Left ventricle myocardium inferior (tissue), 1 donor: ENCODE data around the gene NRF1. TPM values are rescaled to one million over a fixed set of nuclear protein-coding genes. Genes with fewer than 3 reads are reported as not detected.
"Not testable (repeated sequence)": the region's sequence is repeated elsewhere in the genome, so short reads cannot be mapped to it uniquely, and the experiment has no call there.

Experiments used
- DNase-seq: peaks from one replicate; pipeline ENCODE4 v3.0.0-alpha.2; 2020
- H3K27ac ChIP-seq: fragments of 200-600 bp; replicated peaks from 2 replicates; pipeline ENCODE4 v1.8.0; 2021
- H3K27me3 ChIP-seq: fragments of 200-600 bp; 2 replicates; pipeline ENCODE4 v1.8.0; 2021; ENCODE audit warnings: low read depth
- H3K36me3 ChIP-seq: fragments of 200-600 bp; 2 replicates; pipeline ENCODE4 v1.8.0; 2021
- H3K4me1 ChIP-seq: fragments of 200-600 bp; 2 replicates; pipeline ENCODE4 v1.8.0; 2021
- H3K4me3 ChIP-seq: fragments of 200-600 bp; 2 replicates; pipeline ENCODE4 v1.8.0; 2021; ENCODE audit warnings: mild to moderate bottlenecking, moderate library complexity
- H3K9me3 ChIP-seq: fragments of 200-600 bp; replicated peaks from 2 replicates; pipeline ENCODE4 v1.8.0; 2021
- CTCF ChIP-seq: fragments of 200-600 bp; IDR thresholded peaks from 2 replicates; pipeline ENCODE4 v1.8.0; 2021; ENCODE audit warnings: antibody characterized with exemption, mild to moderate bottlenecking, borderline replicate concordance
- intact Hi-C: fragments of 100-400 bp; cut with micrococcal nuclease; formaldehyde crosslinking; loops from one replicate; pipeline ENCODE4 v1.11.0; 2022
- total RNA-seq: library from RNA; stranded (reverse); fragmentation: NEBNext Ultra II Directional; extraction: Animal tissue kit (Norgen Biotek cat#: 25700); gene quantifications from one replicate; pipeline ENCODE4 v1.2.1, GENCODE V29; 2021
- donor health status: DM: no; HTN: yes; CAD: no; lungs with severe emphysema.

Gene NRF1
- total RNA-seq, 1 donor from 2014 or later = 9.6 TPM

DNA sequence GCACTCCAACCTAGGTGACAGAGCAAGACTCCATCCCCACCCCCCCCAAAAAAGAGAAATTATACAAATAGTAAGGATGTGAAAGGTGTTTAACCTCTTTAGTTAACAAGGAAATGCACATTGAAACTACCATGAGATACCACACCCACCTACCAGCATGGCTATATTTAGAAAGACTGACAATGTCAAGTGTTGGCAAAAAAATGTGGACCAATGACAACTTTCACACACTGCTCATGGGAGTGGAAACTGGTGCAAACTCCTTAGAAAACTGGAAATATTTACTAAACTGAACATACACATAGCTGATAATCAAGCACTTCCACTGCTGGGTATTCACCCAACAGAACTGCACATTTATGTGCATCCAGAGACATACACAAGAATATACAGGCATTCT, 23.3 kb upstream of the NRF1 start:
- no peak for DNase-seq
- Histone ChIP-seq H3K27me3 (peaks cover 4% of the 10 kb centered on the region), H3K27ac (no peak overlapping the region), H3K36me3 (no peaks in the 10 kb centered on the region), H3K9me3 (peaks cover 30% of the 10 kb centered on the region), H3K4me3 (no peak overlapping the region), H3K4me1 (no peaks in the 10 kb centered on the region)
- intact Hi-C loops = no loop called here
- no peak for TF ChIP-seq CTCF

- no peak for DNase-seq
- no peaks in the 10 kb centered on the region for H3K36me3 ChIP-seq
- intact Hi-C loops = no loop called here
- no peaks in the 10 kb centered on the region for H3K4me1 ChIP-seq
- H3K27me3 ChIP-seq = peaks cover 4% of the 10 kb centered on the region
- no peak overlapping the region for H3K4me3 ChIP-seq
- peaks cover 7% of the 10 kb centered on the region for H3K9me3 ChIP-seq
- no peak overlapping the region for H3K27ac ChIP-seq
- TF ChIP-seq CTCF = no peak
These were observed 19.7 kb upstream of the NRF1 start for GRCh38 chr7:129591868-129592267.

DNA sequence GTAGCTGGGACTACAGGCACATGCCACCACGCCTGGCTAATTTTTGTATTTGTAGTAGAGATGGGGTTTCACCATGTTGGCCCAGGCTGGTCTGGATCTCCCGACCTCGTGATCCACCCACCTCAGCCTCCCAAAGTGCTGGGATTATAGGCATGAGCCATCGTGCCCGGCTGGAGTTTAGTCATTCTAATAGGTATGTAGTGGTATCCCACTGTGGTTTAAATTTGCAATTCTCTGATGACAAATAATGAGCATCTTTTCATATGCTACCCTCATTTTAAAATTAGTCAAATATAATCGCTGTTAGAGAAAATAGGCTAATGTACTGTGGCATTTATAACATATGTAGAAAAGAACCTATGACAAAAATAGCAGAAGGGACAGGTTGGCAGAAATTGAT, 15.1 kb upstream of the NRF1 start:
- intact Hi-C loops, H3K36me3 ChIP-seq, H3K4me3 ChIP-seq, H3K9me3 ChIP-seq, H3K27me3 ChIP-seq, H3K4me1 ChIP-seq, H3K27ac ChIP-seq, DNase-seq: not testable (repeated sequence)

GRCh38 chr7:129597672-129598071, 13.8 kb upstream of the NRF1 start:
- Histone ChIP-seq H3K27me3 (no peaks in the 10 kb centered on the region), H3K27ac (no peak overlapping the region), H3K36me3 (no peaks in the 10 kb centered on the region), H3K4me1 (no peaks in the 10 kb centered on the region), H3K9me3 (no peaks in the 10 kb centered on the region), H3K4me3 (no peak overlapping the region)
- no peak for DNase-seq
- intact Hi-C loops = no loop called here
- no peak for TF ChIP-seq CTCF

DNA sequence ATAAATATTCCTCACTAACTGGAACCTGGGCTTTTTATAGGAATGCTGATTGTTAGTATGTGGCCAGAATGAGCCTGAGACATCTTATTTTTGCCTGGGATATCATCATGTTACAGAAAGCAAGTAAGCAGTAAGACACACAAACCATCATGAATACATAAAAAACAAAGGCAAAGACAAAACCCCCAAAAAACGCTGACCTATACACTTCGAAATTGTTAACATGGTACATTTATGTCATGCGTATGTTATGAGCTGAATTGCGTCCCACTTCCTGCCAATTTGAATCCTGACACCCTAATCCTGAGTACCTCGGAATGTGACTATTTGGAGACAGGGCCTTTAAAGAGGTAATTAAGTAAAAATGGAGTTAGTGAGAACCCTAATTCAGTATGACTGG, 12.3 kb upstream of the NRF1 start:
- no peak for DNase-seq
- Histone ChIP-seq H3K36me3 (no peaks in the 10 kb centered on the region), H3K27ac (no peak overlapping the region), H3K4me3 (no peak overlapping the region), H3K4me1 (no peaks in the 10 kb centered on the region), H3K9me3 (no peaks in the 10 kb centered on the region), H3K27me3 (no peaks in the 10 kb centered on the region)
- intact Hi-C loops = no loop called here
- TF ChIP-seq CTCF = no peak

DNA sequence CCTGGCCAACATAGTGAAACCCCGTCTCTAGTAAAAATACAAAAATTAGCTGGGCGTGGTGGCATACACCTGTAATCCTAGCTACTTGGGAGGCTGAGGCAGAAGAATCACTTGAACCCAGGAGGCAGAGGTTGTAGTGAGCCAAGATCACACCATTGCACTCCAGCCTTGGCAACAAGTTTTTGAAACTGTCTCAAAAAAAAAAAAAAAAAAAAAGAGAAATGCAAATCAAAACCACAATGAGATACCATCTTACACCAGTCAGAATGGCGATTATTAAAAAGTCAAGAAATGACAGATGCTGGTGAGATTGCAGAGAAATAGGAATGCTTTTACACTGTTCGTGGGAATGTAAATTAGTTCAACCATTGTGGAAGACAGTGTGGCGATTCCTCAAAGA, 7.9 kb upstream of the NRF1 start:
- intact Hi-C loops, H3K36me3 ChIP-seq, DNase-seq, H3K4me3 ChIP-seq, H3K27ac ChIP-seq, H3K4me1 ChIP-seq, H3K27me3 ChIP-seq, H3K9me3 ChIP-seq: not testable (repeated sequence)

DNA sequence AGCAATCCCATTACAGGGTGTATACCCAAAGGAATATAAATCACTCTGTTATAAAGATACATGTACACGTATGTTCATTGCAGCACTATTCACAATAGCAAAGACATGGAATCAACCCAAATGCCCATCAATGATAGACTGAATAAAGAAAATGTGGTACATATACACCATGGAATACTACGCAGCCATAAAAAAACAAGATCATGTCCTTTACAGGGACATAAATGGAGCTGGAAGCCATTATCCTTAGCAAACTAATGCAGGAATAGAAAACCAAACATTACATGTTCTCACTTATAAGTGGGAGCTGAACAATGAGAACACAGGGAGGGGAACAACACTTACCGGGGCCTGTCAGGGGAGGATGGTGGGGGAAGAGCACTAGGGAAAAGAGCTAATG, 7.5 kb upstream of the NRF1 start:
- H3K27me3 ChIP-seq, H3K27ac ChIP-seq, H3K4me1 ChIP-seq, DNase-seq, intact Hi-C loops, H3K36me3 ChIP-seq, H3K9me3 ChIP-seq, H3K4me3 ChIP-seq: not testable (repeated sequence)
